Activated T-helper 1 cell treated with anti-CD3 and anti-CD28 coated beads, Interleukin-12 subunit alpha, Interleukin-12 subunit beta, Interleukin-2, Interleukin-4 antibody, amounts not matched to agents 30 ng/mL and 10 ng/mL and 1 ng/mL, durations not matched to agents 14 hours and 24 hours and 36 hours (primary cell): ENCODE data around the gene AK3. TPM values are rescaled to one million over a fixed set of nuclear protein-coding genes. Genes with fewer than 3 reads are reported as not detected.
A peak's percentile ranks its signal among the peaks of the same experiment; 100 is the strongest.

Source experiments
- DNase-seq: peaks from one replicate; pipeline ENCODE4 v3.0.0; 2021; ENCODE audit warnings: low spot score
- H3K27ac Mint-ChIP-seq: one replicate; pipeline ENCODE4 v1.8.0; 2021; ENCODE audit warnings: mild to moderate bottlenecking, mixed read lengths
- H3K27me3 Mint-ChIP-seq: one replicate; pipeline ENCODE4 v1.8.0; 2022; ENCODE audit warnings: mild to moderate bottlenecking, moderate library complexity, mixed read lengths; ENCODE audit not compliant: insufficient read depth
- H3K36me3 Mint-ChIP-seq: one replicate; pipeline ENCODE4 v1.8.0; 2021; ENCODE audit warnings: low read depth, mixed read lengths
- H3K4me1 Mint-ChIP-seq: one replicate; pipeline ENCODE4 v1.8.0; 2021; ENCODE audit warnings: low read depth, mixed read lengths
- H3K4me3 Mint-ChIP-seq: one replicate; pipeline ENCODE4 v1.8.0; 2021; ENCODE audit warnings: mild to moderate bottlenecking, moderate library complexity, mixed read lengths
- H3K9me3 Mint-ChIP-seq: one replicate; pipeline ENCODE4 v1.8.0; 2021; ENCODE audit warnings: mixed read lengths
- intact Hi-C: fragments of 100-400 bp; cut with micrococcal nuclease; formaldehyde crosslinking; loops from one replicate; pipeline ENCODE4 v1.15.1; 2024
- total RNA-seq: library from RNA; stranded (reverse); gene quantifications from 2 replicates; pipeline ENCODE4 v1.2.3, GENCODE V29; 2022

The AK3 gene
- total RNA-seq, 1 donor from 2014 or later: 23.9 TPM

- DNase-seq: no peak
- intact Hi-C loops: loop anchor here (5.0 kb wide), 2 partner anchors 445 to 845 kb away; no protein-coding TSS in a partner anchor
- Mint-ChIP-seq H3K9me3 (no peaks in the 10 kb centered on the region), H3K27ac (peak overlapping the region; percentile 92), H3K27me3 (no peaks in the 10 kb centered on the region), H3K4me3 (peak overlapping the region; percentile 86), H3K36me3 (peaks cover 2% of the 10 kb centered on the region), H3K4me1 (peaks cover 29% of the 10 kb centered on the region)
Observed at GRCh38 chr9:4742246-4742645, 1.2 kb upstream of the AK3 start.

GRCh38 chr9:4741365-4742089 lies 525 bp upstream of the AK3 start:
- H3K27ac Mint-ChIP-seq: peak overlapping the region; percentile 92
- H3K9me3 Mint-ChIP-seq: no peaks in the 10 kb centered on the region
- DNase-seq: no peak
- intact Hi-C loops: loop anchor here (1.0 to 5.0 kb wide), 6 partner anchors 53 to 888 kb away; partner anchors contain the start of genes JAK2, PLGRKT and RIC1
- no peaks in the 10 kb centered on the region for H3K27me3 Mint-ChIP-seq
- H3K4me3 Mint-ChIP-seq: peak overlapping the region; percentile 86
- H3K4me1 Mint-ChIP-seq: peaks cover 27% of the 10 kb centered on the region
- H3K36me3 Mint-ChIP-seq: peaks cover 2% of the 10 kb centered on the region

GRCh38 chr9:4740388-4740637 lies 689 bp downstream of the AK3 start:
- peak overlapping the region; percentile 89 for H3K4me3 Mint-ChIP-seq
- H3K9me3 Mint-ChIP-seq: no peaks in the 10 kb centered on the region
- H3K27me3 Mint-ChIP-seq: no peaks in the 10 kb centered on the region
- no peak for DNase-seq
- intact Hi-C loops: loop anchor here (1.0 to 5.0 kb wide), 9 partner anchors 26 to 847 kb away; partner anchors contain the start of genes CDC37L1, JAK2, PLGRKT and PLPP6
- H3K27ac Mint-ChIP-seq: peak overlapping the region; percentile 86
- H3K4me1 Mint-ChIP-seq: peaks cover 29% of the 10 kb centered on the region
- H3K36me3 Mint-ChIP-seq: peaks cover 2% of the 10 kb centered on the region

GRCh38 chr9:4739587-4740387 lies 1.2 kb downstream of the AK3 start:
- Mint-ChIP-seq H3K27ac (peak overlapping the region; percentile 86), H3K4me1 (peaks cover 31% of the 10 kb centered on the region), H3K4me3 (peak overlapping the region; percentile 89), H3K27me3 (no peaks in the 10 kb centered on the region), H3K36me3 (peaks cover 2% of the 10 kb centered on the region), H3K9me3 (no peaks in the 10 kb centered on the region)
- intact Hi-C loops: loop anchor here (1.0 to 5.0 kb wide), 9 partner anchors 25 to 848 kb away; partner anchors contain the start of genes CDC37L1, JAK2, PLGRKT and PLPP6
- no peak for DNase-seq

GRCh38 chr9:4738866-4739586 lies 2.0 kb downstream of the AK3 start:
- Mint-ChIP-seq H3K9me3 (no peaks in the 10 kb centered on the region), H3K27me3 (no peaks in the 10 kb centered on the region), H3K4me3 (peak overlapping the region; percentile 89), H3K4me1 (peaks cover 38% of the 10 kb centered on the region), H3K36me3 (peaks cover 6% of the 10 kb centered on the region), H3K27ac (peak overlapping the region; percentile 86)
- intact Hi-C loops: no loop called here
- no peak for DNase-seq

- peaks cover 14% of the 10 kb centered on the region for H3K36me3 Mint-ChIP-seq
- intact Hi-C loops: no loop called here
- H3K27me3 Mint-ChIP-seq: no peaks in the 10 kb centered on the region
- H3K4me1 Mint-ChIP-seq: peaks cover 29% of the 10 kb centered on the region
- H3K4me3 Mint-ChIP-seq: no peak overlapping the region
- H3K9me3 Mint-ChIP-seq: no peaks in the 10 kb centered on the region
- no peak for DNase-seq
- no peak overlapping the region for H3K27ac Mint-ChIP-seq
Observed at GRCh38 chr9:4734150-4734549, 6.9 kb downstream of the AK3 start.

GRCh38 chr9:4732890-4733289 lies 8.1 kb downstream of the AK3 start:
- H3K27me3 Mint-ChIP-seq: no peaks in the 10 kb centered on the region

GRCh38 chr9:4727593-4727992 lies 13.4 kb downstream of the AK3 start:
- peaks cover 29% of the 10 kb centered on the region for H3K36me3 Mint-ChIP-seq
- no peaks in the 10 kb centered on the region for H3K9me3 Mint-ChIP-seq
- no peak overlapping the region for H3K27ac Mint-ChIP-seq
- no peaks in the 10 kb centered on the region for H3K27me3 Mint-ChIP-seq
- intact Hi-C loops: no loop called here
- DNase-seq: no peak
- no peak overlapping the region for H3K4me3 Mint-ChIP-seq
- H3K4me1 Mint-ChIP-seq: peaks cover 17% of the 10 kb centered on the region

More at GRCh38 chr9:4732890-4733289, 8.1 kb downstream of the AK3 start:
- Mint-ChIP-seq H3K4me3 (no peak overlapping the region), H3K4me1 (peaks cover 25% of the 10 kb centered on the region), H3K27ac (no peak overlapping the region), H3K9me3 (no peaks in the 10 kb centered on the region), H3K36me3 (peaks cover 14% of the 10 kb centered on the region)
- intact Hi-C loops: no loop called here
- DNase-seq: no peak

- intact Hi-C loops: no loop called here
- Mint-ChIP-seq H3K27me3 (no peaks in the 10 kb centered on the region), H3K9me3 (no peaks in the 10 kb centered on the region), H3K4me3 (no peak overlapping the region), H3K4me1 (peaks cover 17% of the 10 kb centered on the region), H3K27ac (no peak overlapping the region), H3K36me3 (peaks cover 32% of the 10 kb centered on the region)
- no peak for DNase-seq
Observed at GRCh38 chr9:4725706-4726442, 15.1 kb downstream of the AK3 start.

GRCh38 chr9:4721736-4722135 lies 19.3 kb downstream of the AK3 start:
- no peaks in the 10 kb centered on the region for H3K9me3 Mint-ChIP-seq
- H3K4me1 Mint-ChIP-seq: peaks cover 6% of the 10 kb centered on the region
- no peak overlapping the region for H3K27ac Mint-ChIP-seq
- no peak for DNase-seq
- no peaks in the 10 kb centered on the region for H3K27me3 Mint-ChIP-seq
- H3K36me3 Mint-ChIP-seq: peaks cover 41% of the 10 kb centered on the region
- no peak overlapping the region for H3K4me3 Mint-ChIP-seq
- intact Hi-C loops: no loop called here

GRCh38 chr9:4718911-4719310 lies 22.1 kb downstream of the AK3 start:
- Mint-ChIP-seq H3K4me1 (peaks cover 4% of the 10 kb centered on the region), H3K9me3 (peaks cover 3% of the 10 kb centered on the region), H3K4me3 (no peak overlapping the region), H3K27me3 (no peaks in the 10 kb centered on the region), H3K27ac (no peak overlapping the region), H3K36me3 (peaks cover 41% of the 10 kb centered on the region)
- no peak for DNase-seq
- intact Hi-C loops: no loop called here

GRCh38 chr9:4717815-4718214 lies 23.2 kb downstream of the AK3 start:
- Mint-ChIP-seq H3K4me1 (peaks cover 9% of the 10 kb centered on the region), H3K4me3 (no peak overlapping the region), H3K27ac (no peak overlapping the region), H3K9me3 (peaks cover 6% of the 10 kb centered on the region), H3K36me3 (peaks cover 45% of the 10 kb centered on the region), H3K27me3 (no peaks in the 10 kb centered on the region)
- no peak for DNase-seq
- intact Hi-C loops: no loop called here
